BLaER1 treated with 17β-estradiol and CSF1 and Interleukin-3, amounts not matched to agents 10 nM and 100 nM (cell line): ENCODE results near the gene DEFB129.
"Not testable (repeated sequence)": the region's sequence is repeated elsewhere in the genome, so short reads cannot be mapped to it uniquely, and the experiment has no call there.

Experiments used
- H3K27ac ChIP-seq, 11 experiments: shearing (Covaris generic); formaldehyde crosslinking; 2 replicates each; pipeline ENCODE4 v1.8.1; 2022
- H3K27me3 ChIP-seq, 11 experiments: shearing (Covaris generic); formaldehyde crosslinking; 2 replicates each; pipeline ENCODE4 v1.8.1; 2022
- H3K36me3 ChIP-seq, 11 experiments: shearing (Covaris generic); formaldehyde crosslinking; 2 replicates each; pipeline ENCODE4 v1.8.1; 2022
- H3K4me1 ChIP-seq, 10 experiments: shearing (Covaris generic); formaldehyde crosslinking; 2 replicates each; pipeline ENCODE4 v1.8.1; 2022
- H3K4me2 ChIP-seq, 11 experiments: shearing (Covaris generic); formaldehyde crosslinking; 2 replicates each; pipeline ENCODE4 v1.8.1; 2022
- H3K4me3 ChIP-seq, 10 experiments: shearing (Covaris generic); formaldehyde crosslinking; 2 replicates each; pipeline ENCODE4 v1.8.1; 2022
- H3K9ac ChIP-seq, 11 experiments: shearing (Covaris generic); formaldehyde crosslinking; 2 replicates each; pipeline ENCODE4 v1.8.1; 2022
- H3K9me3 ChIP-seq, 11 experiments: shearing (Covaris generic); formaldehyde crosslinking; replicated peaks in 1 of 11; 2 replicates each; pipeline ENCODE4 v1.8.1; 2022
- H4K20me1 ChIP-seq, 11 experiments: shearing (Covaris generic); formaldehyde crosslinking; 2 replicates each; pipeline ENCODE4 v1.8.1; 2022
- Cebpa-rat ChIP-seq, 11 experiments: shearing (Covaris generic); IDR thresholded peaks; 2 replicates each; pipeline ENCODE4 v1.8.1; 2022

DEFB129 gene

DNA sequence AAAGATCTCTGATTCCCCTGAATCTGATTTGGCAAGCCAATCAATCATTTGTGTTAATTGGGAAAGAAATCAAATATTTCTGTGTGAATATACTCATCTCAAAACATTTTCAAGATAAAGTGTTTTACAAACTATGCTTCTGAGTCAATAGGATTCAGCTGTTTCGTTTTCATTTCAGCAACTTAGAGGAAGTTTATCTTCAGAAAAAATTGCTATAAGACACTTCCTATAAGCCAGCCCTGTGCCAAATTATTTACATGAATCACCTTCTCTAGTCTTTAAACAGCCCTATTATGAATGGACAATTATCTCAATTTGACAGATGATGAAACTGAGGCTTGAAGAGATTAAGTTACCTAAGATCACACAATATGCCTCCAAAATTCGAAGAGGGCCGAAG, 10.9 kb downstream of the DEFB129 start:
- Histone ChIP-seq H3K27me3 (no peaks in the 10 kb centered on the region), H3K4me2 (peak overlapping the region; percentile 16 to 85 (median 60); a peak in 17 of 22 replicates), H4K20me1 (no peaks in the 10 kb centered on the region), H3K4me1 (peaks cover 0 to 31% (median 16%) of the 10 kb centered on the region in 10 experiments; a peak in 18 of 20 replicates), H3K9me3 (no peaks in the 10 kb centered on the region), H3K9ac (peak overlapping the region in 5 of 11 experiments; percentile 4 to 59 (median 31); a peak in 7 of 22 replicates), H3K36me3 (no peaks in the 10 kb centered on the region), H3K27ac (peak overlapping the region in 5 of 11 experiments; percentile 43 to 73 (median 59); a peak in 11 of 22 replicates), H3K4me3 (peak overlapping the region in 5 of 10 experiments; percentile 39 to 44 (median 39); a peak in 9 of 20 replicates)
- no peak for TF ChIP-seq Cebpa-rat (IDR thresholded peaks at IDR 0.05)

DNA sequence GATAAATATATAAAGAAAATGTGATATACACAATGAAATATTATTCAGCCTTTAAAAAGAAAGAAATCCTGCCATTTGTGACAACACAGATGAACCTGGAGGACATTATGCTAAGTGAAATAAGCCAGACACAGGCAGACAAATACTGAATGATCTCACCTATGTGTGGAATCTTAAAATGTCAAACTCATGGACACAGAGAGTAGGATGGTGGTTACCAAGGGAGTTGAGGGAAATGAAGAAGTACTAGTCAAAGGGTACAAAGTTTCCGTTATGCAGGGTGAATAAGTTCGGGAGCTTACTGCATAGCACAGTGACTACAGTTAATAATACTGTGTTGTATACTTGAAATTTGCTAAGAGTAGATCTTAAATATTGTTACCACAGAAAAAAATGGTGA, 15.8 kb downstream of the DEFB129 start:
- Histone ChIP-seq H4K20me1 (no peaks in the 10 kb centered on the region), H3K27ac (no peak overlapping the region), H3K9ac (no peak overlapping the region), H3K4me3 (no peak overlapping the region), H3K36me3 (no peaks in the 10 kb centered on the region), H3K9me3 (peaks cover 4 to 12% (median 9%) of the 10 kb centered on the region in 11 experiments; a peak in 18 of 22 replicates), H3K4me1 (peaks cover 0 to 10% (median 4%) of the 10 kb centered on the region in 10 experiments; a peak in 13 of 20 replicates), H3K27me3 (no peaks in the 10 kb centered on the region), H3K4me2 (no peak overlapping the region)
- TF ChIP-seq Cebpa-rat (IDR thresholded peaks at IDR 0.05) = no peak

DNA sequence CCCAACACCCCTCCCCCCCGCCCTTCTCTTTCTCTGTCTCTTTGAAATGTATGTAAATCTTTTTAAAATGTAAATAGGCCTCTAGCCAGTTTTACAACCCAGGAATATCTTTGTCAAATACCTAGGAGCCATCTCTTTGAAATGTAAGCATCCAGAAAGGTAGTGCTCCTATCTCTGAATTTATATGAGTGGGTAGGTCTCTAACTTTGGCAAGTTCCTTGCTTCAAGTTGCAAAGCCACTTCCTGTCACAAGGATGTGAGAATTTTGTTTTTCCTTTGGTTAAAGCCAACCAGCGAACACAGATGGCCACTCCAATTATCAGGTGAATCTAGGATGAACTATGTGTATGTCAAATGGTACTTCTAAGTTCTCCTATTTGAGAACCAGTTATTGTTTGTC, 24.3 kb downstream of the DEFB129 start:
- Histone ChIP-seq H3K27ac (no peak overlapping the region; a peak in 1 of 22 replicates), H3K27me3 (no peaks in the 10 kb centered on the region)

DNA sequence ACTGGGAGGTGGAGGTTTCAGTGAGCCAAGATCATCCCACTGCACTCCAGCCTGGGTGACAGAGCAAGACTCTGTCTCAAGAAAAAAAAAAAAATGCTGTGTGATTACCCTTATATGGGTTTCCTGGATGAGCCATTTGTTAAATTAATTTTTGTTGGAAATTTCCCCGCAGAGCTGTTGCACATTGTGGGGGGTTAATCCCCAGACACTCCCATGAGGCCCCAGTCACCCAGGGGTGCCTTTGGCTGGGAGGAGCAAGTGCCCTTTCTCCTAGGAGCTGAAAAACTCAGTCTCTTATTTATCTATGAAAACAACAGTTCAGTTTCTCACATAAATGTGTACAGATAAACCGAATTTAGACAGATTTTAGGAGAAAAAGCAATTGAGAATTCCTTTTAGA, 25.7 kb downstream of the DEFB129 start:
- Histone ChIP-seq H3K9me3 (no peaks in the 10 kb centered on the region), H3K27ac (no peak overlapping the region), H3K9ac (no peak overlapping the region), H3K4me2 (no peak overlapping the region), H3K27me3 (no peaks in the 10 kb centered on the region), H4K20me1 (no peaks in the 10 kb centered on the region), H3K4me1 (peaks cover 0 to 10% (median 1%) of the 10 kb centered on the region in 10 experiments; a peak in 5 of 20 replicates), H3K4me3 (no peak overlapping the region), H3K36me3 (no peaks in the 10 kb centered on the region)
- no peak for TF ChIP-seq Cebpa-rat (IDR thresholded peaks at IDR 0.05)

More for the DNA sequence above, 24.3 kb downstream of the DEFB129 start:
- H3K9ac ChIP-seq = no peak overlapping the region
- H4K20me1 ChIP-seq = no peaks in the 10 kb centered on the region
- H3K9me3 ChIP-seq = peaks cover 4 to 11% (median 9%) of the 10 kb centered on the region in 11 experiments; a peak in 18 of 22 replicates
- peak overlapping the region in 2 of 11 experiments; percentile 42 to 52; a peak in 3 of 22 replicates for H3K4me2 ChIP-seq
- no peaks in the 10 kb centered on the region for H3K36me3 ChIP-seq
- no peak overlapping the region for H3K4me3 ChIP-seq
- no peak for TF ChIP-seq Cebpa-rat (IDR thresholded peaks at IDR 0.05)
- H3K4me1 ChIP-seq = peaks cover 0 to 10% (median 1%) of the 10 kb centered on the region in 10 experiments; a peak in 5 of 20 replicates

DNA sequence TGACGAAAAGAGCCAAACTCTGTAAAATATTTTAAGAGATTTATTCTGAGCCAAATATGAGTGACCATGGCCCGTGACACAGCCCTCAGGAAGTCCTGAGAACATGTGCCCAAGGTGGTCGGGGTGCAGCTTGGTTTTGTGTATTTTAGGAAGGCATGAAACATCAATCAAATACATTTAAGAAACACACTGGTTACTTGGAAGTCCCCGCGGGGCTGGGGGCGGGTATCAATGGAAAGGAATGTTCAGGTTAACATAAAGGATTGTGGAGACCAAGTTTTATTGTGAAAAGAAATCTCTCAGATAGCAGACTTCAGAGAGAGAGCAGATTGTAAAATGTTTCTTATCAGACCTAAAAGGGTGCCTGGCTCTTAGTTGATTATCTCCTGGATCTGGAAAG, 26.4 kb downstream of the DEFB129 start:
- H4K20me1 ChIP-seq, H3K27me3 ChIP-seq, H3K27ac ChIP-seq, H3K4me2 ChIP-seq, H3K36me3 ChIP-seq, H3K4me3 ChIP-seq, H3K9me3 ChIP-seq, H3K9ac ChIP-seq, H3K4me1 ChIP-seq: not testable (repeated sequence)

DNA sequence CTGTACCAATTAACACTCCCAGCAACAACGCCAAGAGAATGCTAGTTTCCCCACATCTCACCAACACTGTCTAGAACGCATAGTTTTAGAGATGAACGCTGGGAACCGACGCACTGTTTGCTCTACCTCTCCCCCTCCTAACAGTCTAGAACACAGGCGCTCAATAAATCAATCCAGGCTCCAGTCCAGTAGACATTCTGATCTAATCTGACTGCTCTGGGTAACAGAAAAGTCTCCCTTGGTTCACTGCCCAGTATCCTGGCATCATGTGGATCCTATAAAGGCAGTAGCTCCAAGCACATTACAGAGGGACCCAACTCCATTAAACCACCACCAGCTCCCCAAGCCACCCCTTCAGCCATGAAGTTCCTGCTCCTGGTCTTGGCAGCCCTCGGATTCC, 30.4 kb downstream of the DEFB129 start, which contains the start of gene DEFB132:
Gene DEFB132, plus strand, starts transcription at position 306 of the 400 bp plus-strand sequence. Its CDS starts 55 bp downstream, at position 361.
- Histone ChIP-seq H4K20me1 (no peaks in the 10 kb centered on the region), H3K4me1 (no peaks in the 10 kb centered on the region), H3K4me3 (no peak within 1 kb of the TSS), H3K9ac (no peak within 1 kb of the TSS), H3K27ac (no peak within 1 kb of the TSS), H3K27me3 (no peaks in the 10 kb centered on the region), H3K4me2 (no peak within 1 kb of the TSS), H3K36me3 (no peaks in the 10 kb centered on the region), H3K9me3 (no peaks in the 10 kb centered on the region)
- no peak for TF ChIP-seq Cebpa-rat (IDR thresholded peaks at IDR 0.05)

DNA sequence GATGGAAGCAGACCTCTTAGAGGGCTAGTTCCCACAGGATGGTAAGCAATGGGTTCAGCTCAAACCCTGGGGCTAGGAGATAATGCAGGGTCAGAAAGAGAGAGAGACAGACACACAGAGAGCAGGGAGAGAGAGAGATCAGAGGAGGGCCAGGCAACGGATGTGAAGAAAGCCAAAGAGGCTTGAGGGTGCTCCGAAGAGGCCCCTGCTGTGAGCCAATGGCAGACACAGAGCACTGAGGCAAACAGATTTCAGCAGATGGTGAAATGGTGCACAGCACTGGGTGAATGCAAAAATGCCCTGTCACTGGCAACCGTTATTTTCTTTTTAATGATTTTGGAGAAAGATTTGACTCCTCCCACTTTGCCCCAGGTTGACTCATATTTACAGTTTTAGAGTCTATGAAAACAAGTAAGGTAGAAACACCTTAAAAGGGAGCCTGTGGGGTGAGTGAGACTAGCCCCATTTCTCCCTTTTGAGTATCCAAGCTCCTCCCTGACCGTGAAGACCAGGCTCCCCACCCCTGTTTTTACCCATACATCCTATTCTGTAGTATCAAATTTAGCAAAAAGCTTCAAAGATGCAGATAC, 31.3 kb downstream of the DEFB129 start:
- Histone ChIP-seq H3K4me3 (no peak overlapping the region), H3K4me2 (no peak overlapping the region), H3K27ac (no peak overlapping the region), H3K27me3 (no peaks in the 10 kb centered on the region), H3K4me1 (no peaks in the 10 kb centered on the region), H4K20me1 (no peaks in the 10 kb centered on the region), H3K36me3 (no peaks in the 10 kb centered on the region), H3K9ac (no peak overlapping the region), H3K9me3 (no peaks in the 10 kb centered on the region)
- TF ChIP-seq Cebpa-rat (IDR thresholded peaks at IDR 0.05) = no peak

DNA sequence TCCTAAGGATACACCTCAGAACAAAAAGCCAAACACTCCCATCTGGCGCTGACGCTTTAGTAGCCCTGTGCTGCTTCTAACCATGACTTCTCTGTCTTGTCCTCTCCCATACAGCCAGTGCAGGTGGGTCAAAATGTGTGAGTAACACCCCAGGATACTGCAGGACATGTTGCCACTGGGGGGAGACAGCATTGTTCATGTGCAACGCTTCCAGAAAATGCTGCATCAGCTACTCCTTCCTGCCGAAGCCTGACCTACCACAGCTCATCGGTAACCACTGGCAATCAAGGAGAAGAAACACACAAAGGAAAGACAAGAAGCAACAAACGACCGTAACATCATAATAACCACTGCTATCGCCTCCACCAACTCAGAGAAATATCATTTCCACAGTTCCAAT, 31.9 kb downstream of the DEFB129 start:
- Histone ChIP-seq H3K27ac (no peak overlapping the region), H3K27me3 (no peaks in the 10 kb centered on the region), H3K9ac (no peak overlapping the region), H3K4me1 (no peaks in the 10 kb centered on the region), H4K20me1 (no peaks in the 10 kb centered on the region), H3K36me3 (no peaks in the 10 kb centered on the region), H3K4me3 (no peak overlapping the region), H3K4me2 (no peak overlapping the region), H3K9me3 (no peaks in the 10 kb centered on the region)
- no peak for TF ChIP-seq Cebpa-rat (IDR thresholded peaks at IDR 0.05)

DNA sequence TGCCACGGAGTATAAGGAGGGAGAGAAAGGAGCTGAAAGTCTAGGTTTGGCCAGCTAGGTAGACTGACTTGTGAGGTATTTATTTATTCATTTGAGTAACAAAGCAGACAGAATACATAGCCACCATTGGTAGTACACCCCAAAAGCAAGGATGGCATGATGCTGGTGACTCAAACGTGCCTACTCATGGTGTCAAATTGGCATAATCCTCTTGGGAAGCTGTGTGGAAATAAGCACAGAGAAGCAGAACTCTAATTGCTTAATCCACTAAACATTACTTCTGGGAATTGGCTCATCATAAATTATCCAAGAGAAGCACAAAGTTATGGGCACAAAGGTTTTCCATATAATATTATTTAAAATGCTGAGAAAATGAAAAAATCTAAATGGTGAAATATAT, 32.9 kb downstream of the DEFB129 start:
- Histone ChIP-seq H3K4me1 (no peaks in the 10 kb centered on the region), H3K36me3 (no peaks in the 10 kb centered on the region), H3K4me3 (no peak overlapping the region), H3K27ac (no peak overlapping the region), H3K9me3 (no peaks in the 10 kb centered on the region), H3K27me3 (no peaks in the 10 kb centered on the region), H3K9ac (no peak overlapping the region), H3K4me2 (no peak overlapping the region), H4K20me1 (no peaks in the 10 kb centered on the region)
- no peak for TF ChIP-seq Cebpa-rat (IDR thresholded peaks at IDR 0.05)

DNA sequence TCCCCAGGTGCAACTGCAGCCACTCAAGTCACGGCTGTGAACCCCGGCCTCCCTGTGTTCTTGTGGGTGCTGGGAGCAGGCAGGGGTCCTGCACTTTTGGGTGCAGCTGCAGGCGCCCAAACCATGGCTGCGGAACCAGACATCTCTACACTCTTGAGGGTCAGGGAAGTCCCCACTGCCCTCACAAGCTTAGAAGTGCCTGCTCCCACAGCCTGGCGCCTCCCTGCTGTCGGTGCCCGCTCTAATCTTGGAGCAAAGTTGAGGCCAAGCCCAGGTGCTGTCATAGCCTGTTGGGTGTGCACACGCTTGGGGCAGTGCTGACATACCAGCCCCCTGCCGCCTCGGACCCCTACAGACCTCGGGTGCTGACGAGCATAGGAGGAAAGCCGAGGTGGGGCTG, 36.6 kb downstream of the DEFB129 start:
- Histone ChIP-seq H3K9me3 (no peaks in the 10 kb centered on the region), H3K27me3 (0 out of 22 replicates have a peak, but pooled peaks cover 0 to 5% (median 0%) of the 10 kb centered on the region in 11 experiments), H3K4me1 (peaks cover 0 to 8% (median 0%) of the 10 kb centered on the region in 10 experiments; a peak in 6 of 20 replicates), H3K4me2 (no peak overlapping the region), H3K9ac (no peak overlapping the region), H3K27ac (no peak overlapping the region), H3K36me3 (no peaks in the 10 kb centered on the region), H3K4me3 (no peak overlapping the region), H4K20me1 (no peaks in the 10 kb centered on the region)
- no peak for TF ChIP-seq Cebpa-rat (IDR thresholded peaks at IDR 0.05)
